C4-2B (cell line): ENCODE results near the gene HAND1.

Source experiments
- ZFX ChIP-seq: fragments of 450-650 bp; IDR thresholded peaks from 2 replicates; pipeline ENCODE4 v1.6.1; 2017
- TF ChIP-seq, protein P1 (sequence below): fragments of 450-650 bp; conservative IDR thresholded peaks from 2 replicates; pipeline ENCODE4 v1.5.1; 2017; ENCODE audit warnings: mild to moderate bottlenecking

DNA sequence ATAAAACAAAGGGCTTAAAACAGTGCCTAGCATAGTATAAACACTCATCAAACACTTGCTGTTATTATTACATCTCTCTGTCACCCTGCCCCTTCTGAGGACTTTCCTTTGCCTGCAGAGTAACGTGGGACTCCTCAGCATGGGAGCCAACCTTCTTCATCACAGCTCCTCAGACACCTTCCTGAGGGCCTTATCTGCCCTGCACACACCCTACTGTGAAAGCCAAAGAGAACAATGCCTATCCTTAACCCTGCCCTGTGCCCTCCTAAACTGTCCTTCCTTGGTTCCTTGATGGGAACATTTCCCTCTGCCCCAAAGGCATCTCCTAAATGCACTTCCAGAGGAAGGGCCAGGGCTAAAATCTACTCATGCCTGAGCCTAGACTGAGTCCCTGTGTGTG is 20.6 kb upstream of the HAND1 start:
- TF ChIP-seq, protein P1, sequence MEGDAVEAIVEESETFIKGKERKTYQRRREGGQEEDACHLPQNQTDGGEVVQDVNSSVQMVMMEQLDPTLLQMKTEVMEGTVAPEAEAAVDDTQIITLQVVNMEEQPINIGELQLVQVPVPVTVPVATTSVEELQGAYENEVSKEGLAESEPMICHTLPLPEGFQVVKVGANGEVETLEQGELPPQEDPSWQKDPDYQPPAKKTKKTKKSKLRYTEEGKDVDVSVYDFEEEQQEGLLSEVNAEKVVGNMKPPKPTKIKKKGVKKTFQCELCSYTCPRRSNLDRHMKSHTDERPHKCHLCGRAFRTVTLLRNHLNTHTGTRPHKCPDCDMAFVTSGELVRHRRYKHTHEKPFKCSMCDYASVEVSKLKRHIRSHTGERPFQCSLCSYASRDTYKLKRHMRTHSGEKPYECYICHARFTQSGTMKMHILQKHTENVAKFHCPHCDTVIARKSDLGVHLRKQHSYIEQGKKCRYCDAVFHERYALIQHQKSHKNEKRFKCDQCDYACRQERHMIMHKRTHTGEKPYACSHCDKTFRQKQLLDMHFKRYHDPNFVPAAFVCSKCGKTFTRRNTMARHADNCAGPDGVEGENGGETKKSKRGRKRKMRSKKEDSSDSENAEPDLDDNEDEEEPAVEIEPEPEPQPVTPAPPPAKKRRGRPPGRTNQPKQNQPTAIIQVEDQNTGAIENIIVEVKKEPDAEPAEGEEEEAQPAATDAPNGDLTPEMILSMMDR = no peak
- TF ChIP-seq ZFX = no peak
